Spinal cord (tissue), 10 donors: ENCODE data around the gene MEFV. TPM values are rescaled to one million over a fixed set of nuclear protein-coding genes. Genes with fewer than 3 reads are reported as not detected.
"Not testable (repeated sequence)": the region's sequence is repeated elsewhere in the genome, so short reads cannot be mapped to it uniquely, and the experiment has no call there.

Experiments
- DNase-seq, 6 donors: peaks; one replicate each; pipeline versions ENCODE4 v3.0.0 to v3.0.0-alpha.2; 2013 to 2015; ENCODE audit warnings: low spot score in 6 of 6, low read depth in 4 of 6
- H3K27ac ChIP-seq: one replicate; pipeline ENCODE4 v1.5.1; 2013; ENCODE audit warnings: low read depth, low read length, control low read depth
- H3K27me3 ChIP-seq: one replicate; pipeline ENCODE4 v1.6.1; 2013; ENCODE audit warnings: low read length; ENCODE audit not compliant: control insufficient read depth, insufficient read depth
- H3K36me3 ChIP-seq: one replicate; pipeline ENCODE4 v1.6.1; 2013; ENCODE audit warnings: low read length; ENCODE audit not compliant: control insufficient read depth, insufficient read depth
- H3K4me1 ChIP-seq: one replicate; pipeline ENCODE4 v1.6.1; 2013; ENCODE audit warnings: low read length; ENCODE audit not compliant: control insufficient read depth, insufficient read depth
- H3K4me3 ChIP-seq: one replicate; pipeline ENCODE4 v1.5.1; 2013; ENCODE audit warnings: low read depth, low read length, control low read depth
- H3K9me3 ChIP-seq: one replicate; pipeline ENCODE4 v1.6.1; 2013; ENCODE audit warnings: low read length; ENCODE audit not compliant: control insufficient read depth, insufficient read depth
- WGBS: methylation state at CpG from one replicate; pipeline ENCODE4 v1.1.5; 2013; ENCODE audit warnings: missing lambda C conversion rate; ENCODE audit not compliant: insufficient coverage; 5-methylcytosine and 5-hydroxymethylcytosine counted together
- polyA plus RNA-seq, 2 donors: library from polyadenylated mRNA; unstranded; fragments of 120-200 nt; gene quantifications; one replicate each; pipeline ENCODE4 v1.2.1, GENCODE V29; 2013; ENCODE audit not compliant: insufficient read length in 2 of 2
- total RNA-seq, 2 donors: library from RNA; depleted of rRNA in 1 of 2; stranded (reverse); fragments of 120-200 nt in 1 of 2; fragments of >200 nt in 1 of 2; gene quantifications; one replicate each; pipeline versions ENCODE4 v1.2.3 to v1.2.4, GENCODE V29; 2013 to 2014
- donor health status: healthy.

MEFV gene
- total and polyA plus RNA-seq, 4 donors: 0.29 to 1.8 (median 0.35) TPM

GRCh38 chr16:3205939-3206338 is 50.5 kb downstream of the MEFV start:
- not testable (repeated sequence) for H3K9me3 ChIP-seq, H3K27me3 ChIP-seq, H3K36me3 ChIP-seq, H3K4me3 ChIP-seq, DNase-seq, H3K4me1 ChIP-seq, H3K27ac ChIP-seq
- WGBS: 75% methylated on average over 2 of the region's 3 CpGs

- no peaks in the 10 kb centered on the region for H3K9me3 ChIP-seq
- H3K36me3 ChIP-seq: no peaks in the 10 kb centered on the region
- no peaks in the 10 kb centered on the region for H3K4me1 ChIP-seq
- DNase-seq: no peak
- peaks cover 16% of the 10 kb centered on the region for H3K27me3 ChIP-seq
- H3K27ac ChIP-seq: no peak overlapping the region
- H3K4me3 ChIP-seq: no peak overlapping the region
- WGBS: 52% methylated on average over 5 of the region's 6 CpGs
Measured at GRCh38 chr16:3202903-3203539, 53.4 kb downstream of the MEFV start.

- Histone ChIP-seq H3K27ac (no peak overlapping the region), H3K4me3 (no peak overlapping the region), H3K27me3 (peaks cover 46% of the 10 kb centered on the region), H3K9me3 (peaks cover 1% of the 10 kb centered on the region), H3K36me3 (no peaks in the 10 kb centered on the region), H3K4me1 (no peaks in the 10 kb centered on the region)
- DNase-seq: no peak
- WGBS: 85% methylated on average over 9 of the region's 13 CpGs
Measured at GRCh38 chr16:3198334-3199072, 57.9 kb downstream of the MEFV start.

- H3K4me1 ChIP-seq, DNase-seq, H3K36me3 ChIP-seq, H3K9me3 ChIP-seq, H3K27ac ChIP-seq, H3K4me3 ChIP-seq: not testable (repeated sequence)
- peaks cover 50% of the 10 kb centered on the region for H3K27me3 ChIP-seq
- WGBS: 52% methylated on average over 3 of the region's 3 CpGs
Measured at GRCh38 chr16:3197694-3198333, 58.6 kb downstream of the MEFV start.

- H3K27ac ChIP-seq: no peak overlapping the region
- peaks cover 1% of the 10 kb centered on the region for H3K9me3 ChIP-seq
- H3K36me3 ChIP-seq: peaks cover 2% of the 10 kb centered on the region
- peaks cover 8% of the 10 kb centered on the region for H3K4me1 ChIP-seq
- whole genome bisulfite sequencing: 71% methylated on average over 8 of the region's 10 CpGs
- DNase-seq: no peak
- H3K4me3 ChIP-seq: no peak overlapping the region
- peaks cover 68% of the 10 kb centered on the region for H3K27me3 ChIP-seq
Measured at GRCh38 chr16:3195975-3196374, 60.5 kb downstream of the MEFV start.

- Histone ChIP-seq H3K4me1 (peaks cover 15% of the 10 kb centered on the region), H3K27me3 (peaks cover 80% of the 10 kb centered on the region), H3K27ac (no peak overlapping the region), H3K4me3 (no peak overlapping the region), H3K9me3 (peaks cover 1% of the 10 kb centered on the region), H3K36me3 (peaks cover 2% of the 10 kb centered on the region)
- WGBS: 78% methylated on average over 16 of the region's 20 CpGs
- DNase-seq: no peak
Measured at GRCh38 chr16:3194792-3195191, 61.6 kb downstream of the MEFV start.

- Histone ChIP-seq H3K4me1 (peaks cover 26% of the 10 kb centered on the region), H3K27me3 (peaks cover 86% of the 10 kb centered on the region), H3K9me3 (peaks cover 1% of the 10 kb centered on the region), H3K4me3 (no peak overlapping the region), H3K36me3 (peaks cover 2% of the 10 kb centered on the region), H3K27ac (no peak overlapping the region)
- 63% methylated on average over 47 of the region's 49 CpGs for WGBS
- no peak for DNase-seq
Measured at GRCh38 chr16:3193221-3194212, 62.9 kb downstream of the MEFV start.

- Histone ChIP-seq H3K27me3 (peaks cover 91% of the 10 kb centered on the region), H3K9me3 (peaks cover 1% of the 10 kb centered on the region), H3K27ac (no peak overlapping the region), H3K4me3 (no peak overlapping the region), H3K36me3 (peaks cover 2% of the 10 kb centered on the region), H3K4me1 (peaks cover 32% of the 10 kb centered on the region)
- DNase-seq: no peak
- WGBS: 36% methylated on average over 32 of the region's 36 CpGs
Measured at GRCh38 chr16:3192476-3193019, 63.9 kb downstream of the MEFV start.
